GM15510 (cell line): Measurements from ENCODE around the gene FOXC1.

Source experiments
- POLR2A ChIP-seq: IDR thresholded peaks from 3 replicates; pipeline ENCODE4 v1.6.1; 2011; ENCODE audit warnings: borderline replicate concordance; ENCODE audit not compliant: insufficient read length; ENCODE audit errors: extremely low read depth

The FOXC1 gene

GRCh38 chr6:1593286-1593957, 16.3 kb upstream of the FOXC1 start:
- no peak for TF ChIP-seq POLR2A

GRCh38 chr6:1593958-1594314, 15.8 kb upstream of the FOXC1 start:
- no peak for TF ChIP-seq POLR2A

- no peak for TF ChIP-seq POLR2A
Observed at GRCh38 chr6:1594445-1595200, 15.1 kb upstream of the FOXC1 start.

GRCh38 chr6:1595271-1596087, 14.2 kb upstream of the FOXC1 start:
- no peak for TF ChIP-seq POLR2A

GRCh38 chr6:1596088-1596852, 13.4 kb upstream of the FOXC1 start:
- TF ChIP-seq POLR2A, result no peak

GRCh38 chr6:1597121-1597744, 12.5 kb upstream of the FOXC1 start:
- TF ChIP-seq POLR2A, result no peak

- no peak for TF ChIP-seq POLR2A
Observed at GRCh38 chr6:1597924-1598323, 11.8 kb upstream of the FOXC1 start.

- TF ChIP-seq POLR2A, result no peak
Observed at GRCh38 chr6:1598433-1598832, 11.3 kb upstream of the FOXC1 start.

- no peak for TF ChIP-seq POLR2A
Observed at GRCh38 chr6:1598886-1599285, 10.8 kb upstream of the FOXC1 start.

GRCh38 chr6:1599469-1599868, 10.2 kb upstream of the FOXC1 start:
- TF ChIP-seq POLR2A, result no peak

- TF ChIP-seq POLR2A, result no peak
Observed at GRCh38 chr6:1600063-1600763, 9.5 kb upstream of the FOXC1 start.

- no peak for TF ChIP-seq POLR2A
Observed at GRCh38 chr6:1600764-1601157, 9.0 kb upstream of the FOXC1 start.

GRCh38 chr6:1601158-1602048, 8.3 kb upstream of the FOXC1 start:
- no peak for TF ChIP-seq POLR2A
